Neutrophil (primary cell): ENCODE results near the gene CEP170B.
"Not testable (repeated sequence)": the region's sequence is repeated elsewhere in the genome, so short reads cannot be mapped to it uniquely, and the experiment has no call there.

Experiments
- H3K27ac ChIP-seq: fragments of 200-600 bp; sonication (generic); 2 replicates; pipeline ENCODE4 v1.5.1; 2016; ENCODE audit warnings: mild to moderate bottlenecking, moderate library complexity
- H3K27me3 ChIP-seq: fragments of 200-600 bp; sonication (generic); 2 replicates; pipeline ENCODE4 v1.6.0; 2016; ENCODE audit warnings: mild to moderate bottlenecking
- H3K36me3 ChIP-seq: fragments of 200-600 bp; sonication (generic); 2 replicates; pipeline ENCODE4 v1.5.1; 2017
- H3K4me1 ChIP-seq, 2 experiments: fragments of 200-600 bp in 1 of 2; sonication (generic) in 1 of 2; 1 replicate in 1 of 2; 2 replicates in 1 of 2; pipeline versions ENCODE4 v1.5.1 to v1.6.1; 2013 to 2016; ENCODE audit warnings: low read depth in 1 of 2, low read length in 1 of 2, mild to moderate bottlenecking in 1 of 2, moderate library complexity in 1 of 2; ENCODE audit not compliant: control insufficient read depth in 1 of 2, insufficient read depth in 1 of 2
- H3K4me3 ChIP-seq, 2 experiments: fragments of 200-600 bp in 1 of 2; sonication (generic) in 1 of 2; 1 replicate in 1 of 2; 2 replicates in 1 of 2; pipeline ENCODE4 v1.5.1; 2013 to 2016; ENCODE audit warnings: low read depth in 1 of 2, low read length in 1 of 2, mild to moderate bottlenecking in 1 of 2, moderate library complexity in 1 of 2
- H3K9me3 ChIP-seq: fragments of 200-600 bp; sonication (generic); 2 replicates; pipeline ENCODE4 v1.5.1; 2016
- TF ChIP-seq, protein P1 (sequence below): fragments of 200-600 bp; sonication (generic); IDR thresholded peaks from 2 replicates; pipeline ENCODE4 v1.5.1; 2016; ENCODE audit warnings: antibody characterized with exemption

Gene CEP170B

DNA sequence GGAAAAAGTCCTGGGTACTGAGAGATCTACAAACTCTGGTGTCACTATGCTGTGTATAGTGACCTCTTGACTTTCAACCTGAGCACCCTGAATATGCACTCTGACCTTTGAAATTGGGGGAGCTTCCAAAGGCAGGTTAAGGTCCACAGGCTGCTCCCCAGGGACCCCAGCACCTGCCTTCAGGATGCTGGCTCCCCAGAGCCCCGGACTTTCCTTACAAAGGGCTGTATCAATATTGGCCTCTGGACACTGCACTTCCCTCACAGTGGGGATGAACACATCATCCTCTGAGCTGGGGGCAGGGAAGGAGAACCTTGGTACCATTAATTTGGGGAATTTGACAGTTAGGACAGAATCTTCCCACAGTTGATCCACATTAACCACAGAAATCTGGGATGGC is 73.9 kb downstream of the CEP170B start:
- peaks cover 66% of the 10 kb centered on the region for H3K27me3 ChIP-seq
- no peak overlapping the region for H3K4me3 ChIP-seq
- H3K36me3 ChIP-seq: no peaks in the 10 kb centered on the region
- H3K4me1 ChIP-seq: no peaks in the 10 kb centered on the region
- no peaks in the 10 kb centered on the region for H3K9me3 ChIP-seq
- TF ChIP-seq, protein P1, sequence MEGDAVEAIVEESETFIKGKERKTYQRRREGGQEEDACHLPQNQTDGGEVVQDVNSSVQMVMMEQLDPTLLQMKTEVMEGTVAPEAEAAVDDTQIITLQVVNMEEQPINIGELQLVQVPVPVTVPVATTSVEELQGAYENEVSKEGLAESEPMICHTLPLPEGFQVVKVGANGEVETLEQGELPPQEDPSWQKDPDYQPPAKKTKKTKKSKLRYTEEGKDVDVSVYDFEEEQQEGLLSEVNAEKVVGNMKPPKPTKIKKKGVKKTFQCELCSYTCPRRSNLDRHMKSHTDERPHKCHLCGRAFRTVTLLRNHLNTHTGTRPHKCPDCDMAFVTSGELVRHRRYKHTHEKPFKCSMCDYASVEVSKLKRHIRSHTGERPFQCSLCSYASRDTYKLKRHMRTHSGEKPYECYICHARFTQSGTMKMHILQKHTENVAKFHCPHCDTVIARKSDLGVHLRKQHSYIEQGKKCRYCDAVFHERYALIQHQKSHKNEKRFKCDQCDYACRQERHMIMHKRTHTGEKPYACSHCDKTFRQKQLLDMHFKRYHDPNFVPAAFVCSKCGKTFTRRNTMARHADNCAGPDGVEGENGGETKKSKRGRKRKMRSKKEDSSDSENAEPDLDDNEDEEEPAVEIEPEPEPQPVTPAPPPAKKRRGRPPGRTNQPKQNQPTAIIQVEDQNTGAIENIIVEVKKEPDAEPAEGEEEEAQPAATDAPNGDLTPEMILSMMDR: no peak
- H3K27ac ChIP-seq: no peak overlapping the region

DNA sequence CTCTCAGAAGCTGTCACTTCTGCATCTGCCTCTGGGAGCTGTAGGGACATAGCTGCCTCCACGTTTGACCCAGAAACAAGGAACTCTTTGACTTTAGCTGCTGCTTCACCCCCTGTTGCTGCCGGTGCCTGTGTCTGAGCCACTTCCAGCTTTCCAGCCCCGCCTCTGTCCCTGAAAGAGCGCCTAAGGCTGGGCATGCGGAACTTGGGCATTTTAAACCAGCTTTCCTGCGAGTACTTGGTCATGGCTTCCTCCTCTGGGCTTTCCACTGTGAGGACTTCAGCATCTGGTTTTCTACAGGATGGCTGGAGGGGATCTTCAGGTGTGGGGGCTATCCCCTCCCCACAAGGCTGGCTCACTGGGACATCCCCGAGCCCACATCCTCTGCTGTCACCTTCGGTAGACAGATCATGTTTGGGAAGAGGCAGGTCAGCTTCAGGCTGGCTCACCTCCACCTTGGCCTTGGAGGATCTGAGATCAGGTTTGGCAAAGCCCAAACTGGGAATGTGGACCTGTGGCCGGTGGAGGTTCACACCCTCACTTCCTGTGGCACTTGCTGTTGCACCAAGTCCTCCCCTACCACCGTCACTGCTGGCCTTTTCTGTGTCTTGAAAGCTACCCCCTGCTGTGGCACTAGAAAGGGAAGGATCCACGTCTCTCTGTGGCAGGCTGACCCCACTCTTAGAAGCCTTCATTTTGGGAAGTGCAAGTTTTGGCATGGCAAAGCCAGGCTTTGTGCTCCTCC is 74.8 kb downstream of the CEP170B start:
- TF ChIP-seq, protein P1: no peak
- Histone ChIP-seq H3K4me1 (no peaks in the 10 kb centered on the region), H3K9me3 (no peaks in the 10 kb centered on the region), H3K36me3 (no peaks in the 10 kb centered on the region), H3K27ac (no peak overlapping the region), H3K4me3 (no peak overlapping the region), H3K27me3 (peaks cover 57% of the 10 kb centered on the region)

DNA sequence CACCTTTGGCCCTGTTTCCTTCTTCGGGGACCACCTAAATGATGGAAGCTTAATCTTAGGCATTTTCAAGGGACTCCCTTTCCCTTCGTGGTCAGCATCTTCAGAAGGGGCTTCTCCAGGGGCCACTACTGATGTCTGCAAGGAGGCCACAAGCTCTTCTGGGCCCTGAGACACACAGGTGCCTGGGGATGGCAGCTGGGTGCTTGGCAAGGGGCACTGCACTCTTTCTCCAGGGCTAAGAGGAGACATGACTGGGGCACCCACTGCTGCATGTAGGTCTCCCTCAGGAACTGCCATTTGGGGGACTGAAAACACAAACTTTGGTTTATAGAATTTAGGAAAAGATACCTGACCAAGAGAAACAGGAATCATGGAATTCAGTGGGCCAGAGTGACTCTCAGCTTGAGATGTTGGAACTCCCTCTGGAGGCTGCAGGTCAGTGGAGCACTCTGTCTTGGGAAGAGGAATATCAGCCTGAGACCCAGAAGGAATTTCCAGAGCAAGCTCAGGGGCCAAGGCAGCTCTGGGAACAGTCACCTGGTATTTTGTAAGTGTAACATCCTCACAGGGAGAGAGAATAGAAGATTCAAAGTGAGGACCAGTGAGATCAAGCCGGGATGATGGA is 75.6 kb downstream of the CEP170B start:
- H3K4me3 ChIP-seq: no peak overlapping the region
- H3K27me3 ChIP-seq: peaks cover 49% of the 10 kb centered on the region
- no peaks in the 10 kb centered on the region for H3K4me1 ChIP-seq
- H3K27ac ChIP-seq: no peak overlapping the region
- H3K36me3 ChIP-seq: no peaks in the 10 kb centered on the region
- no peaks in the 10 kb centered on the region for H3K9me3 ChIP-seq
- TF ChIP-seq, protein P1: no peak

DNA sequence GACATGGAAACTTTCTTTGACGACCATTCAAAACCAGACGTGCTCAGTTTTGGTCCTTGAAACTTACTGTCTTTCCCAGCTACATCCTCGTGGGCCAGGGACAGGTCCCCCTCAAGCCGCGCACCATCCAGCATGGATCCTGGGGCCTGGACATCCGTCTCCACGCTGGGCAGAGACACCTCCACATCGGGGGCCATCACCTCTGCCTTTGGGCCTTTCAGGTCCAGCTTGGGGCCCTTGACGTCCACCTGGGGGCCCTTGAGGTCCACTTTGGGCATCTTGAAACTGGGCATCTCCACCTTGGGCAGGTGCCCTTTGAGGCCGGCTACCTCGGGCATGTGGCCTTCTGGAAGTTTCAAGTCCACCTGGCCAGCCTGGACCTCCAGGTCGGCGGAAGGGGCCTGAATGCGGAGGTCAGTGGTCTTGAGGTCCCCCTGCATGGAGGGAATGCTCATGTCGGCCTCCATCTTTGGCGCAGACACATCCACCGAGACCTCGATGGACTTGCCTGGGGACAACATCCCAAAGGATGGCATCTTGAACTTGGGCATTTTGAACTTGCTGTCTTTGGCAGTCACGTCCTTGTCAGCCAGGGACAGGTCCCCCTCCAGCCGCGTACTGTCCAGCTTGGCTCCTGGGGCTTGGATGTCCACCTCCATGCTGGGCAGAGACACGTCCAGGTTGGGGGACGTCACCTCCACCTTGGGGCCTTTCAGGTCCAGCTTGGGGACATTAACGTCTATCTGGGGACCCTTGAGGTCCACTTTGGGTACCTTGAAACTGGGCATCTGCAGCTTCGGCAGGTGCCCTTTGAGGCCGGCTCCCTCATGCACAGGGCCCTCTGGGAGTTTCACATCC is 76.7 kb downstream of the CEP170B start:
- Histone ChIP-seq H3K36me3 (no peaks in the 10 kb centered on the region), H3K27me3 (peaks cover 38% of the 10 kb centered on the region), H3K27ac (no peak overlapping the region), H3K9me3 (no peaks in the 10 kb centered on the region), H3K4me3 (no peak overlapping the region), H3K4me1 (no peaks in the 10 kb centered on the region)
- TF ChIP-seq, protein P1: no peak

DNA sequence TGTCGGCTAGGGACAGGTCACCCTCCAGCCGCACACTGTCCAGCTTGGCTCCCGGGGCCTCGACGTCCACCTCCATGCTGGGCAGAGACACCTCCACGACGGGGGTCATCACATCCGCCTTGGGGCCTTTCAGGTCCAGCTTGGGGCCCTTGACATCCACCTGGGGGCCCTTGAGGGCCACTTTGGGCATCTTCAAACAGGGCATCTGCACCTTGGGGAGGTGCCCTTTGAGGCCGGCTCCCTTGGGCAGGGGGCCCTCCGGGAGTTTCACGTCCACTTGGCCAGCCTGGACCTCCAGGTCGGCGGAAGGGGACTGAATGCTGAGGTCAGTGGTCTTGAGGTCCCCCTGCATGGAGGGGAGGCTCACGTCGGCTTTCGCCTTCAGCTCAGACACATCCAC is 77.5 kb downstream of the CEP170B start:
- H3K27me3 ChIP-seq: peaks cover 29% of the 10 kb centered on the region
- no peaks in the 10 kb centered on the region for H3K9me3 ChIP-seq
- H3K36me3 ChIP-seq: no peaks in the 10 kb centered on the region
- TF ChIP-seq, protein P1: no peak
- no peak overlapping the region for H3K27ac ChIP-seq
- no peak overlapping the region for H3K4me3 ChIP-seq
- no peaks in the 10 kb centered on the region for H3K4me1 ChIP-seq

DNA sequence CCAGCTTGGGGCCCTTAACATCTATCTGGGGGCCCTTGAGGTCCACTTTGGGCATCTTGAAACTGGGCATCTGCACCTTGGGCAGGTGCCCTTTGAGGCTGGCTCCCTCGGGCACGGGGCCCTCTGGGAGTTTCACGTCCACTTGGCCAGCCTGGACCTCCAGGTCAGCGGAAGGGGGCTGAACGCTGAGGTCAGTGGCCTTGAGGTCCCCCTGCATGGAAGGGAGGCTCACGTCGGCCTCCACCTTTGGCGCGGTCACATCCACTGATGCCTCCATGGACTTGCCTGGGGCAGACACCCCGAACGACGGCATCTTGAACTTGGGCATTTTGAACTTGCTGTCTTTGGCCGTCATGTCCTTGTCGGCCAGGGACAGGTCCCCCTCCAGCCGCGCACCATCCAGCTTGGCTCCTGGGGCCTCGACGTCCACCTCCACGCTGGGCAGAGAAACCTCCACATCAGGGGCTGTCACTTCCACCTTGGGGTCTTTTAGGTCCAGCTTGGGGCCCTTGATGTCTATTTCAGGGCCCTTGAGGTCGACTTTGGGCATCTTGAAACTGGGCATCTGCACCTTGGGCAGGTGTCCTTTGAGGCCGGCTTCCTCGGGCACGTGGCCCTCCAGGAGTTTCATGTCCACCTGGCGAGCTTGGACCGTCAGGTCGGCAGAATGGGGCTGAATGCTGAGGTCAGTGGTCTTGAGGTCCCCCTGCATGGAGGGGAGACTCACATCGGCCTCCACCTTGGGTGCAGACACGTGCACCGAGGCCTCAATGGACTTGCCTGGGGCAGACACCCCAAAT is 78.3 kb downstream of the CEP170B start:
- H3K9me3 ChIP-seq, H3K4me3 ChIP-seq, H3K27ac ChIP-seq, H3K4me1 ChIP-seq, H3K36me3 ChIP-seq: not testable (repeated sequence)
- H3K27me3 ChIP-seq: peaks cover 22% of the 10 kb centered on the region

DNA sequence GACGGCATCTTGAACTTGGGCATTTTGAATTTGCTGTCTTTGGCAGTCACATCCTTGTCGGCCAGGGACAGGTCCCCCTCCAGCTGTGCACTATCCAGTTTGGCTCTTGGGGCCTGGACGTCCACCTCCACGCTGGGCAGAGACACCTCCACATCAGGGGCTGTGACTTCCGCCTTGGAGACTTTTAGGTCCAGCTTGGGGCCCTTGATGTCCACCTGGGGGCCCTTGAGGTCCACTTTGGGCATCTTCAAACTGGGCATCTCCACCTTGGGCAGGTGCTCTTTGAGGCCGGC is 78.9 kb downstream of the CEP170B start:
- peaks cover 16% of the 10 kb centered on the region for H3K27me3 ChIP-seq
- not testable (repeated sequence) for H3K4me1 ChIP-seq, H3K27ac ChIP-seq, H3K9me3 ChIP-seq, H3K4me3 ChIP-seq, H3K36me3 ChIP-seq
